Parietal lobe (tissue), 2 donors: ENCODE data around the gene COG7. TPM values are rescaled to one million over a fixed set of nuclear protein-coding genes. Genes with fewer than 3 reads are reported as not detected.

ENCODE experiments used
- small RNA-seq: library from RNA; depleted of rRNA; stranded (forward); fragments of <200 nt; gene quantifications from one replicate; pipeline ENCODE3, GENCODE V24; 2014; ENCODE audit warnings: low replicate concordance
- total RNA-seq: library from RNA; depleted of rRNA; stranded (reverse); fragments of >200 nt; gene quantifications from one replicate; pipeline ENCODE4 v1.2.3, GENCODE V29; 2014

The COG7 gene
- total RNA-seq = 28.2 TPM

DNA sequence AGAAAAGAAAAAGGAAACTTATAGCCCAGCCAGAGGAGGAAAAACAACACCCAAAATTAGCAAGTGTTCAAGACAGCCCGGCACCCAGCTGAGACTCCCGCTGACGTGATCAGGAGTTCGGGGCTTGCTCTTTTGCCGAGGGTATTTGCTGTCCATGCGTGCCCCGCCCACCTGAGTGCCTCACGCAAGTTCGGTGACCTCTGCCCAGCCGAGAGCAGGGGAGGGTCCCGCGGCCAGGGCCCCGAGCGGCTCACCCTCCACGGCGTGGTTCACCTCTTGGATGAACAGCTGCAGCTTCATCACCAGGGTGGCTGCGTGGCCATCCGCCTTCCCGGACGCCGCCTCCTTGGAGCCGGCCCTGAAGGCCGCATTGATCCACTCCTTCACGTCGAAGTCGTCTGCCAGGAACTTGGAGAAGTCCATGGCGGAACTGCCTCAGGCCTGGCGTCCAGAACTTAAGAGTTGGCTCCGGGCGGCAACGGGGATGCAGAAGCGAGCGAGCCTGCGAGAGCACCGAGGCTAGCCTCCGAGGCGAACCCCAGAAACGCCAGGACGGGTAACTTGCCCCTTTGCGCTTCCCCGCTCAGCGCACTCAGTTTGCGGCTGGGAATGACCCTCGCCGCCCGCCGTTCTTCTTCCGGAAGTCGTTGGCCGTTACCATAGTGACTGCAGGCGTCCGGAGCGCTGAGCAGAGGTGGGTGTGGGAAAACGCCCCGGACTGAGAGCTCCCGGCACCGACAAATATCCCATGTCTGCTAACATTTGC is at the start of gene COG7:
Gene COG7, minus strand, starts transcription at position 618 of the 766 bp plus-strand sequence. Its CDS starts 195 bp downstream, at position 423.

Small RNAs within 50 kb of the gene (small RNA-seq; reads per million reads assigned to genes)
- gene RF00072 = not detected

Other genes with a start within 250 kb of the COG7 start
- not detected for gene SCNN1B, start 150.9 kb downstream of the COG7 start, total RNA-seq
- 58.2 TPM for gene GGA2, start 57.3 kb upstream of the COG7 start, total RNA-seq
- gene EARS2, start 104.2 kb upstream of the COG7 start, total RNA-seq = 50.4 TPM
- gene UBFD1, start 104.5 kb upstream of the COG7 start, total RNA-seq = 63.5 TPM
- 57.6 TPM for gene NDUFAB1, start 143.1 kb upstream of the COG7 start, total RNA-seq
- 15.0 TPM for gene PALB2, start 188.1 kb upstream of the COG7 start, total RNA-seq
- gene DCTN5, start 188.3 kb upstream of the COG7 start, total RNA-seq = 93.0 TPM
- 5.9 TPM for gene PLK1, start 225.7 kb upstream of the COG7 start, total RNA-seq